Measurements from ENCODE around the gene JTB. TPM values are rescaled to one million over a fixed set of nuclear protein-coding genes. Genes with fewer than 3 reads are reported as not detected.

Gene JTB
- total RNA-seq, 2 experiments from 2014 or later: 134 to 136 TPM

DNA sequence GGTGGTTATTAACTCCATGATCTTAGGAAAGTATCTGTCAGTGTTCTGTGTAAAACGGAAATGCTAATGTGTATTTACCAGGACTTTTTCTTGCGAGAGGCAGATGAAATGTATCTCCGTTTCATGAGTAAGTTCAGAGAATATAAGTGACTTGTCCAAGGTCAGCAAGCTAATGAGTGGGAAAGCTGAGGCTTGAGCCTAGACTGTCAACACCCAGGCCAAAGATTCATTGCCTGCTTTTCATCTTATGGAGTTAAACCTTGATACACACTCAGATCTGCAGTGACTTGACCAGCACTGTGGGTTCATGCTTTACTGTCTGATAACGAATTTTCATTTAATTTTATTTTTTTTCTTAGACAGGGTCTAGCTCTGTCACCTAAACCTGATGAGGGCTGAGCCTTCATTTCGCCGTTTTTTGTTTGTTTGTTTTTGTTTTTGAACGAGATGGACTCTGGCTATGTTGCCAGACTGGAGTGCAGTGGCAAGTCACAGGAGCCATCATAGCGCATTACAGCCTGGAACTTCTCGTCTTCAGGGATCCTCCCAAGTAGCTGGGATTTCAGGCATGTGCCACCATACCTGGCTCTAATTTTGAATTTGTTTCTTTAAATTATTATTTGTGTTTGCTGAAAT is 918 bp upstream of the JTB start:
- no peak for DNase-seq
- ChIA-PET POLR2A (interaction anchor here (0.6 to 5.0 kb wide), 11 partner anchors 8 to 344 kb away, joined by 3 to 79 read pairs (median 8); partner anchors contain the start of genes CHTOP, CREB3L4, GATAD2B and ILF2), CTCF (interaction anchor here (0.6 to 3.4 kb wide), 8 partner anchors 8 to 181 kb away, joined by 3 to 44 read pairs (median 8); partner anchors contain the start of genes CREB3L4, DENND4B, RAB13 and RPS27)
- H3K9me3 Mint-ChIP-seq: no peaks in the 10 kb centered on the region
- intact Hi-C loops (cut with micrococcal nuclease): no loop called here
- peaks cover 30% of the 10 kb centered on the region for H3K36me3 Mint-ChIP-seq
- peak overlapping the region; percentile 90 for H3K4me3 Mint-ChIP-seq
- no peaks in the 10 kb centered on the region for H3K27me3 Mint-ChIP-seq
- peaks cover 27% of the 10 kb centered on the region for H3K4me1 Mint-ChIP-seq (ENCODE audit: low read depth)
- peak overlapping the region; percentile 97 for H3K27ac Mint-ChIP-seq

DNA sequence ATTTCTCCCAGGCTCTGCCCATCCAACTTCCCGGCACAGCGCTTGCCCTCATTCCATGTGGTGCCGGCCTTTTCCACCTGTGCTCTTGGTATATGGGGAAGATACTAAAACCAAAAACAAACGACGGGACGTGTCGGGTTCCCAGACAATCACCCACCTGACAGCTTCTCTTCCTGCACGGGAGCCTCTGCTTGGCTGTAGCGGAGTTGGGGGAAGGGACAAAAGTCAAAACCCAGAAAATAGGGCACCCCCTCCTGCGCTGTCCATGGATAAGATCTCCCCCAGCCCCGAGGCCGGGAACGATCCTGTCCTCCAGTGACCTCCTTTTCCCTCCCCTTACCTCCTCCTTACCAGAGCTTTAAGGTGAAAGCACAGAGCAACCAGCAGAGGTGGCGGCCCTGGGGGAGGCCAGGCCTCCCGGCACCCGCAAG is 640 bp downstream of the JTB start:
- Mint-ChIP-seq H3K27ac (peak overlapping the region; percentile 97), H3K27me3 (no peaks in the 10 kb centered on the region), H3K36me3 (peaks cover 39% of the 10 kb centered on the region), H3K4me1 (ENCODE audit: low read depth) (peaks cover 38% of the 10 kb centered on the region), H3K9me3 (no peaks in the 10 kb centered on the region), H3K4me3 (peak overlapping the region; percentile 90)
- DNase-seq: no peak
- ChIA-PET POLR2A (interaction anchor here (0.7 to 5.0 kb wide), 11 partner anchors 10 to 343 kb away, joined by 3 to 79 read pairs (median 4); partner anchors contain the start of genes CHTOP, CREB3L4, CRTC2 and GATAD2B), CTCF (interaction anchor here (1.0 to 3.4 kb wide), 8 partner anchors 9 to 172 kb away, joined by 3 to 44 read pairs (median 8); partner anchors contain the start of genes CREB3L4, DENND4B, RAB13 and RPS27)
- intact Hi-C loops (cut with micrococcal nuclease): loop anchor here (1.0 kb wide), 4 partner anchors 9 to 19 kb away; partner anchors contain the start of genes CREB3L4, CRTC2, RAB13 and RPS27

DNA sequence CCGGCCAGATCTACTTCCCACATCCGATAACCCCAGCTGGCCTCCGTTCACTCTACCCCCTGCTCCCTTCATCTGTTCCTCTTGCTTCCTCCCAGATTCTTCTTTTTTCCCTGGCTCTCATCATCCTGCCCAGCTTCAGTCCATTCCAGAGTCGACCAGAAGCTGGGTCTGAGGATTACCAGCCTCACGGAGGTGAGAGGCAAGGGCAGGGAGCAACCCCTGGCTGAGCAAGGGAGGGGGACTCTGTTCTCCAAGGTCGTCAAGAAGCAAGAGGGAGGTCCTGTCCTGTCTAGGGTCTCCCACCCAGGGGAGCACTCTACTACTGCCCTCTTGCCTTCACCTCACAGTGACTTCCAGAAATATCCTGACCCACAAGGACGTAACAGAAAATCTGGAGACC is 3.9 kb downstream of the JTB start:
- intact Hi-C loops (cut with micrococcal nuclease): no loop called here
- no peak overlapping the region for H3K27ac Mint-ChIP-seq
- H3K36me3 Mint-ChIP-seq: peaks cover 39% of the 10 kb centered on the region
- peaks cover 38% of the 10 kb centered on the region for H3K4me1 Mint-ChIP-seq (ENCODE audit: low read depth)
- H3K9me3 Mint-ChIP-seq: no peaks in the 10 kb centered on the region
- POLR2A ChIA-PET: interaction anchor here (0.8 to 2.3 kb wide), 2 partner anchors 11 to 17 kb away, joined by 3 to 7 read pairs; partner anchors contain the start of gene RPS27
- no peak overlapping the region for H3K4me3 Mint-ChIP-seq
- CTCF ChIA-PET: interaction anchor here (1.2 to 1.6 kb wide), 2 partner anchors 13 to 27 kb away, joined by 5 read pairs; partner anchors contain the start of genes DENND4B and RAB13
- DNase-seq: no peak
- no peaks in the 10 kb centered on the region for H3K27me3 Mint-ChIP-seq

DNA sequence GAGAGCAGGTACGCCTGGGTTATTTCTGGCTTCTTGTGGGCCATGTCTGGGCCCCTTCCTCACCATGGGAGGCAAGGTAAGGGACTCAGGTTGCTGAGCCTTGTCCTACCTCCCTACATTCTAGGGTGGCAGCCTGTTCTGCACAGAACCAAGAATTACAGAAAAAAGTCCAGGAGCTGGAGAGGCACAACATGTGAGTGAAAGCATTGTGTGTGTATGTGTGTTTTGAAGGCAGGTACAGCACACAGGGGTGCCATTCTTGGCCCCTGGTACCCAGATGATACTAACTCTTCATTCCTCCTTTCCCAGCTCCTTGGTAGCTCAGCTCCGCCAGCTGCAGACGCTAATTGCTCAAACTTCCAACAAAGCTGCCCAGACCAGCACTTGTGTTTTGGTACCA is 4.4 kb downstream of the JTB start:
- no peak for DNase-seq
- ChIA-PET POLR2A (interaction anchor here (0.8 to 2.3 kb wide), 2 partner anchors 11 to 18 kb away, joined by 3 to 7 read pairs; partner anchors contain the start of gene RPS27), CTCF (interaction anchor here (1.2 to 1.6 kb wide), 2 partner anchors 13 to 27 kb away, joined by 5 read pairs; partner anchors contain the start of genes DENND4B and RAB13)
- H3K27me3 Mint-ChIP-seq: no peaks in the 10 kb centered on the region
- peaks cover 39% of the 10 kb centered on the region for H3K36me3 Mint-ChIP-seq
- intact Hi-C loops (cut with micrococcal nuclease): no loop called here
- no peak overlapping the region for H3K4me3 Mint-ChIP-seq
- H3K4me1 Mint-ChIP-seq (ENCODE audit: low read depth): peaks cover 36% of the 10 kb centered on the region
- H3K9me3 Mint-ChIP-seq: no peaks in the 10 kb centered on the region
- H3K27ac Mint-ChIP-seq: no peak overlapping the region

DNA sequence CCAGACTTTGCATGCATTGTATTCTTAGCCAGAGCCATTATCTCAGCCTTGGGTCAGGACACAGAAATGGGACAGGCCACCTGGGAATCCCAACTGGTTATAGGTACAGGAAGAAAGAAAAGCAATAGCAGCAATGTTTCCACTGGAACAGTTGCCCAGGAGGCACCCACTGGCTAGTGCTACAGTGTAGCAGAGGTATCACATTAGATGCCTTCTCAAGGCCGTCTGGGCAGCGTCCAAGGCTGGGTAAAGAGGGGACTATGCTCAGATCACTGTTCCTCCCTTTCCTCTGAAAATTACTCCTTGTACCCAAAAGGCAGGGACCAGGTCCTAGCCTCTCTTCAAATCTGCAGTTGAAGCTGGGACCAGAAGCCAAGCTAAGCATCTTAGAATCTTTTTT is 7.1 kb downstream of the JTB start:
- POLR2A ChIA-PET: no interaction called here
- CTCF ChIA-PET: interaction anchor here (1.5 kb wide), 1 partner anchor 15 kb away, joined by 5 read pairs; no protein-coding TSS in a partner anchor

DNA sequence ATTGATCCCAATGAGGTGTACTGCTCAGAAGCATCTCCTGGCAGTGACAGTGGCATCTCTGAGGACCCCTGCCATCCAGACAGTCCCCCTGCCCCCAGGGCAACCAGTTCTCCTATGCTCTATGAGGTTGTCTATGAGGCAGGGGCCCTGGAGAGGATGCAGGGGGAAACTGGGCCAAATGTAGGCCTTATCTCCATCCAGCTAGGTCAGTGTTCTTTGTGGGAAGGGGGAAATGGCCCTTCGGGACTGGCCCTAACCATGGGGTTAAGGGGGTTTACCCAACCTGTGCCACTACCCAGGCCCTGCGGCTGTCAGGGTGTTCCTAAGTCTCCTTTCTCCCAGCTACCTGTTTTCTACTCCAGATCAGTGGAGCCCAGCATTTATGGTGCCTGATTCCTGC is 8.5 kb downstream of the JTB start:
- Mint-ChIP-seq H3K36me3 (peaks cover 19% of the 10 kb centered on the region), H3K4me1 (ENCODE audit: low read depth) (peaks cover 41% of the 10 kb centered on the region), H3K27me3 (no peaks in the 10 kb centered on the region), H3K4me3 (no peak overlapping the region), H3K9me3 (no peaks in the 10 kb centered on the region), H3K27ac (no peak overlapping the region)
- intact Hi-C loops (cut with micrococcal nuclease): loop anchor here (10.0 kb wide), 3 partner anchors 306 to 466 kb away; partner anchors contain the start of genes HAX1, S100A3, S100A4 and S100A5
- POLR2A ChIA-PET: interaction anchor here (1.4 to 4.1 kb wide), 3 partner anchors 8 to 46 kb away, joined by 5 to 79 read pairs (median 21); partner anchors contain the start of genes GATAD2B, JTB and RPS27
- CTCF ChIA-PET: interaction anchor here (1.0 to 4.7 kb wide), 3 partner anchors 9 to 23 kb away, joined by 3 to 44 read pairs (median 4); partner anchors contain the start of genes DENND4B and JTB
- no peak for DNase-seq

More for the DNA sequence above, 7.1 kb downstream of the JTB start:
- peaks cover 37% of the 10 kb centered on the region for H3K4me1 Mint-ChIP-seq (ENCODE audit: low read depth)
- no peaks in the 10 kb centered on the region for H3K9me3 Mint-ChIP-seq
- H3K36me3 Mint-ChIP-seq: peaks cover 29% of the 10 kb centered on the region
- no peak overlapping the region for H3K4me3 Mint-ChIP-seq
- H3K27me3 Mint-ChIP-seq: no peaks in the 10 kb centered on the region
- intact Hi-C loops (cut with micrococcal nuclease): no loop called here
- DNase-seq: no peak
- no peak overlapping the region for H3K27ac Mint-ChIP-seq

DNA sequence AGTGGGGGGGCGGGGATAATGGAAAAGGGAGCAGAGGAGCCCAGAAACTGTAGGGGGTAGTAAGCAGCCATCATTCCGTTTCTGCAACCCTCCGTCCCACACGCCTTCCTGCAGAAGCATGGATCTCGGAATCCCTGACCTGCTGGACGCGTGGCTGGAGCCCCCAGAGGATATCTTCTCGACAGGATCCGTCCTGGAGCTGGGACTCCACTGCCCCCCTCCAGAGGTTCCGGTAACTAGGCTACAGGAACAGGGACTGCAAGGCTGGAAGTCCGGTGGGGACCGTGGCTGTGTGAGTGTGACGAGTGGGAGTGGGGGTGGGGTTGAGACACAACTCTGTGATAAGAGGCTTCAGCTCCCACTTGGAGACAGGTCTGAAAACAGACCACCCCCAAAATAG is 9.1 kb downstream of the JTB start:
- POLR2A ChIA-PET: interaction anchor here (0.9 to 4.1 kb wide), 5 partner anchors 8 to 423 kb away, joined by 3 to 79 read pairs (median 21); partner anchors contain the start of genes DENND4B, GATAD2B, JTB and S100A4
- H3K27ac Mint-ChIP-seq: peak overlapping the region; percentile 90
- peaks cover 17% of the 10 kb centered on the region for H3K36me3 Mint-ChIP-seq
- no peaks in the 10 kb centered on the region for H3K9me3 Mint-ChIP-seq
- CTCF ChIA-PET: interaction anchor here (1.2 to 4.7 kb wide), 4 partner anchors 9 to 170 kb away, joined by 3 to 44 read pairs (median 4); partner anchors contain the start of genes CRTC2 and JTB
- intact Hi-C loops (cut with micrococcal nuclease): loop anchor here (10.0 kb wide), 3 partner anchors 306 to 466 kb away; partner anchors contain the start of genes HAX1, S100A3, S100A4 and S100A5
- H3K27me3 Mint-ChIP-seq: no peaks in the 10 kb centered on the region
- peaks cover 42% of the 10 kb centered on the region for H3K4me1 Mint-ChIP-seq (ENCODE audit: low read depth)
- peak overlapping the region; percentile 87 for H3K4me3 Mint-ChIP-seq
- no peak for DNase-seq

DNA sequence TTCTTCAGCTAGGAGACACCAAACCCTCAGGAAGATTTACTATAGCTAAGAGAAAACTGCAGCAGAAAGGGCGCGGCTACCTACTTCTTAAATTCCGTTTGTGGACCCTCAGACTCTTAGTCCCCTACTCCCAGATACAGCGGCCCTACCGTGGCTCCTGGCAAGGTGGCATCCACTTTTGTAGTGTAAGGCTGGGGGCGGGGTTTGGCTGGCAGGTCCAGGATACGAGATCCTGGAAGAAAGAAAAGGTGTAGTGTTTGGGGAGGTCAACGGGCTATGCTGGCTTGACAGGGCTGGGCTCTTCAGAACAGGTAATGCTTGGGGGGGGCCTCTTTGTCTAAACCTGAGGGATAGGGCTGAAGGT is 9.5 kb downstream of the JTB start:
- Mint-ChIP-seq H3K36me3 (peaks cover 14% of the 10 kb centered on the region), H3K4me1 (ENCODE audit: low read depth) (peaks cover 42% of the 10 kb centered on the region), H3K27ac (peak overlapping the region; percentile 90), H3K4me3 (peak overlapping the region; percentile 87), H3K9me3 (no peaks in the 10 kb centered on the region), H3K27me3 (no peaks in the 10 kb centered on the region)
- ChIA-PET CTCF (interaction anchor here (0.7 to 4.7 kb wide), 11 partner anchors 9 to 396 kb away, joined by 3 to 44 read pairs (median 3); partner anchors contain the start of genes CRTC2, DENND4B and JTB), POLR2A (interaction anchor here (0.8 to 4.1 kb wide), 9 partner anchors 9 to 423 kb away, joined by 3 to 79 read pairs (median 6); partner anchors contain the start of genes DENND4B, GATAD2B, JTB and RAB13)
- DNase-seq: no peak
- intact Hi-C loops (cut with micrococcal nuclease): loop anchor here (1.0 to 10.0 kb wide), 7 partner anchors 9 to 467 kb away; partner anchors contain the start of genes CRTC2, GATAD2B, HAX1 and JTB

DNA sequence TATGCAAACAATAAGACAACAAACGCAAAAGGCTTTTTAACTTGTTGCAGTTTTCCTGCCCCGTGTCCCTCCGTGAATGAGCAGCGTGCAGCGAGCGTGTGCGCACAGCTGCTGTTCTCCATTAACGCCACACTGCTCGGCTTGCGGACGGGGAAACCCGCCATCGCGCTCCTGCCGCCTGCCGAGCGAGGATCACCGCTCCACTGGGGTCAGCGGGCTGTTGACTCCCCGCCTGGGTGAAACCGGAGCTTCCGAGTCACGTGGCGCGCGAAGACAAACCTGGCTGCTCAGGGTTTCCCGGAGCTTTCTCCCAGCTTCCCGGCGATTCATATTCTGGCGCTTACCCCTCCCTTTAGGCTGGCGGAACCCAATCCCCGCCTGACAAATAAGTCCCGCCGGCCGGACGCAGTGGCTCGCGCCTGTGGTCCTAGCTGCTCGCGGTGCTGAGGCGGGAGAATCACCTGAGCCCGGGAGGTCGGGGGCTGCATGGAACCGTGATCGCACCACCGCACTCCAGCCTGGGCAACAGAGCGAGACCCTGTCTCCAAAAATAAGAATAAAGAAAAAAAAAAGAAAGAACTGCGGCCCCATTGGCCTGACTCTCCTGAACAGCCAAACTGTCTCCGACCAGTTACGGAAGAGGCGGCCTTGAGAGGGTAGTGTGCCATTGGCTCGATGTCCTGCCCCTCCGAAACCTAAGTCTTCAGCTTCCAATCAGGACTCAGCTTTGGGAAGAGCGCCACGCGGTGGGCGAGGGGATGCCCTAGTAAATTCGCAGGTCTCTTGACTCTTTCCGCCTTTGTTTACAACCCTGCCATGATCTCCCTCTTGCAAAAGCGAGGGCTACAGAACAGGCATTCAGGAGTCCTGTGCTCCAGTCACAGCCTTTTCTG is 10.1 kb downstream of the JTB start, which contains the start of gene CREB3L4:
CREB3L4 (plus strand) TSS at position 796 of the 893 bp plus-strand sequence. CDS start 624 bp downstream, outside the sequence.
- Mint-ChIP-seq H3K36me3 (peaks cover 11% of the 10 kb centered on the region), H3K27me3 (no peaks in the 10 kb centered on the region), H3K27ac (peak within 1 kb of the TSS; percentile 90), H3K4me1 (ENCODE audit: low read depth) (peaks cover 41% of the 10 kb centered on the region), H3K9me3 (no peaks in the 10 kb centered on the region), H3K4me3 (peak within 1 kb of the TSS; percentile 87)
- peak; percentile 92 for DNase-seq
- intact Hi-C loops (cut with micrococcal nuclease): loop anchor here (1.0 to 10.0 kb wide), 7 partner anchors 9 to 467 kb away; partner anchors contain the start of genes CRTC2, GATAD2B, HAX1 and JTB
- ChIA-PET POLR2A (interaction anchor here (0.8 to 4.1 kb wide), 12 partner anchors 9 to 422 kb away, joined by 3 to 79 read pairs (median 6); partner anchors contain the start of genes CRTC2, DENND4B, GATAD2B and JTB), CTCF (interaction anchor here (0.7 to 4.7 kb wide), 13 partner anchors 9 to 434 kb away, joined by 3 to 44 read pairs (median 3); partner anchors contain the start of genes CRTC2, DENND4B, JTB and RAB13)

DNA sequence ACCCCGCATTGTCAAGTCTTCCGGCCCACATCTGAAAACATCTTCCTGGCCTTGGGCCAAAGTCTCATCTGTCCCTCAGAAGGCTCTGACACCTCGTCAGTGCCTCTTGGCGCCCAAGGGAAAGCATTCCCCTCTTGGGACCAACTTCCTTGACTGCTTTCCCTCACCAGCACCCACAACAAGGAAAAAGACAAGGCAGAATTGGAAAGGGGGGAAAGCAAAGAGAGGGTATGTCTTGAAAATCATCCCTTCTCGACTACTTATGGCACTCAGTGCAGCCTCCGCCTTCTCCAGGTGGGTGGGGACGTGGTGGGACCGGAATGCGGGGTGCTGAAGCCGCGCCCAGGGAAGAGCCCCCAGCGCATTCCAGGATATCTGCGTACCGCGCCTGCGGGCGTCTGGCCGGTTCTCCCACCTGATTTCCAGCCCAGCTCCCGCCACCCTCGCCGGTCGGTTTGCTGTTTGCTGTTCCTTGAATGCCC is 13.6 kb downstream of the JTB start:
- Mint-ChIP-seq H3K27me3 (no peaks in the 10 kb centered on the region), H3K4me3 (peak overlapping the region; percentile 76), H3K4me1 (ENCODE audit: low read depth) (peaks cover 47% of the 10 kb centered on the region), H3K36me3 (peaks cover 30% of the 10 kb centered on the region), H3K9me3 (no peaks in the 10 kb centered on the region), H3K27ac (peak overlapping the region; percentile 85)
- CTCF ChIA-PET: interaction anchor here (0.9 to 2.7 kb wide), 3 partner anchors 14 to 22 kb away, joined by 4 to 20 read pairs (median 18); partner anchors contain the start of genes DENND4B, JTB and RAB13
- POLR2A ChIA-PET: interaction anchor here (0.8 to 2.8 kb wide), 6 partner anchors 12 to 40 kb away, joined by 3 to 19 read pairs (median 8); partner anchors contain the start of genes DENND4B, JTB and RPS27
- intact Hi-C loops (cut with micrococcal nuclease): loop anchor here (10.0 kb wide), 3 partner anchors 311 to 471 kb away; partner anchors contain the start of genes HAX1, S100A3, S100A4 and S100A5
- no peak for DNase-seq

All from activated CD4-positive, alpha-beta memory T cell treated with anti-CD3 and anti-CD28 coated beads for 36 hours (primary cell).